ENCODE data around the gene NOS1. TPM values are rescaled to one million over a fixed set of nuclear protein-coding genes. Genes with fewer than 3 reads are reported as not detected.
A peak's percentile ranks its signal among the peaks of the same experiment; 100 is the strongest.

The NOS1 gene
- total and polyA plus RNA-seq, 2 experiments from 2014 or later, result 0.63 to 3.0 TPM

GRCh38 chr12:117218149-117218548, 143.3 kb downstream of the NOS1 start:
- Histone ChIP-seq H3K4me2 (no peak overlapping the region), H3K36me3 (ENCODE audit: insufficient read depth) (no peaks in the 10 kb centered on the region), H4K20me1 (replicated peaks; ENCODE audit: insufficient read depth) (no peaks in the 10 kb centered on the region), H2AFZ (no peak overlapping the region), H3F3A (replicated peaks; ENCODE audit: low read depth) (no peaks in the 10 kb centered on the region), H3K27ac (ENCODE audit: low read depth) (no peak overlapping the region), H3K4me3 (no peak overlapping the region), H3K9me2 (ENCODE audit: insufficient read depth) (no peaks in the 10 kb centered on the region), H3K27me3 (ENCODE audit: insufficient read depth) (no peaks in the 10 kb centered on the region), H3K79me2 (replicated peaks; ENCODE audit: insufficient read depth) (no peaks in the 10 kb centered on the region), H3K4me1 (ENCODE audit: insufficient read depth) (peaks cover 2% of the 10 kb centered on the region)
- Mint-ChIP-seq H3K27ac (no peak overlapping the region), H3K4me1 (peaks cover 5% of the 10 kb centered on the region; the same call in 2 of the 3 replicates), H3K36me3 (ENCODE audit: low read depth) (no peaks in the 10 kb centered on the region), H3K4me3 (no peak overlapping the region), H3K27me3 (ENCODE audit: insufficient read depth, low read depth, poor library complexity) (peaks cover 14% of the 10 kb centered on the region), H3K9me3 (no peaks in the 10 kb centered on the region)
- DNase-seq (ENCODE audit: low spot score) (no peak), ATAC-seq (no peak)
- TF ChIP-seq REST (IDR thresholded peaks at IDR 0.05; ENCODE audit: unreplicated experiment) (no peak), JUNB (IDR thresholded peaks at IDR 0.05; ENCODE audit: unreplicated experiment) (no peak), NANOG (IDR thresholded peaks at IDR 0.05; ENCODE audit: borderline replicate concordance) (no peak), EZH2phosphoT487 (IDR thresholded peaks at IDR 0.05; ENCODE audit: unreplicated experiment) (no peak), CREB1 (CRISPR knock-in tag; IDR thresholded peaks at IDR 0.05; ENCODE audit: low read depth) (no peak), POLR2AphosphoS5 (IDR thresholded peaks at IDR 0.05; ENCODE audit: low read depth) (no peak), ZNF114 (CRISPR knock-in tag; IDR thresholded peaks at IDR 0.05) (no peak), ETS1 (IDR thresholded peaks at IDR 0.05) (no peak), EZH2 (IDR thresholded peaks at IDR 0.05; ENCODE audit: low read depth, unreplicated experiment) (no peak), ZNF331 (CRISPR knock-in tag; IDR thresholded peaks at IDR 0.05; ENCODE audit: low read depth) (no peak)

- H3K27me3 Mint-ChIP-seq (ENCODE audit: insufficient read depth, low read depth, poor library complexity), result peaks cover 13% of the 10 kb centered on the region
- H3K9me3 Mint-ChIP-seq, result no peaks in the 10 kb centered on the region
Measured at GRCh38 chr12:117216686-117217085, 144.7 kb downstream of the NOS1 start.

More at GRCh38 chr12:117216686-117217085, 144.7 kb downstream of the NOS1 start:
- H3K4me3 ChIP-seq, result no peak overlapping the region
- no peaks in the 10 kb centered on the region for H4K20me1 ChIP-seq (replicated peaks; ENCODE audit: insufficient read depth)
- no peaks in the 10 kb centered on the region for H3F3A ChIP-seq (replicated peaks; ENCODE audit: low read depth)
- Mint-ChIP-seq H3K4me3 (no peak overlapping the region), H3K27ac (0 out of 2 replicates have a peak overlapping the region, but pooled peaks have one; percentile 14), H3K4me1 (peaks cover 11% of the 10 kb centered on the region; the same call in 2 of the 3 replicates), H3K36me3 (ENCODE audit: low read depth) (no peaks in the 10 kb centered on the region)
- DNase-seq (ENCODE audit: low spot score), result no peak
- no peak for TF ChIP-seq POLR2AphosphoS5 (IDR thresholded peaks at IDR 0.05; ENCODE audit: low read depth)
- H3K27ac ChIP-seq (ENCODE audit: low read depth), result no peak overlapping the region
- no peaks in the 10 kb centered on the region for H3K27me3 ChIP-seq (ENCODE audit: insufficient read depth)
- no peak overlapping the region for H3K4me2 ChIP-seq
- no peak overlapping the region for H2AFZ ChIP-seq
- H3K79me2 ChIP-seq (replicated peaks; ENCODE audit: insufficient read depth), result no peaks in the 10 kb centered on the region
- no peaks in the 10 kb centered on the region for H3K36me3 ChIP-seq (ENCODE audit: insufficient read depth)
- ATAC-seq, result no peak
- no peaks in the 10 kb centered on the region for H3K9me2 ChIP-seq (ENCODE audit: insufficient read depth)
- H3K4me1 ChIP-seq (ENCODE audit: insufficient read depth), result peaks cover 5% of the 10 kb centered on the region
